ENCODE results near the gene MAGED2.
"Not testable (repeated sequence)": the region's sequence is repeated elsewhere in the genome, so short reads cannot be mapped to it uniquely, and the experiment has no call there.

Gene MAGED2

DNA sequence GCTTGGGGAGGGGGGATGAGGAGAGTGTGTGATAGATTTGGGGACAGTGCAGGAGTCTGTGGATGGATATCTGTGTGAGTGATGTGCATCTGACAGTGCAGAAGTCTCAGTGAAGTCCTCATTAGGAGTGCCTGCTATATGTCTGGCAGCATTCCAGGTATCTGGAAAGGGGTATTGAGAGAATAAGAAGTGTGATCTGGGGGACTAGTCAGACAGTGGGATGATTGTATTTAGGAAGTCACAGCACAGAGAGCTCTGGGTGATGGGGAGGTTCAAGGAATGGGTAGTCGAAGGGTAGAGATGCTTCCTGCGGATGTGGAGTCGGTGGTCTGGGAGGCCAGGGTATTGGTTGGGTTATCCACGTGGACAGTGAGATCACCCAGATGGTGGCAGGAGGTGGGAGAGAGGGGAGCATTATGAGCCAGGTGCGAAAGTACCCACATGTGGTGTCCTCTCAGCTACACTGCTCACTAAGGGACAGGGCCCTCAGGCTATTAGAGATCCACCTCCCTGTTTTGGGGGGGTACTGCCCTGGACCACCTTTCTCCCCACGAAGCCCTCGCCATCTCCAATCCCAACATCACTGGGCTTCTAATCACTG is 9.8 kb downstream of the MAGED2 start:
- Histone ChIP-seq H3K4me3 (no peak overlapping the region), H3K27ac (no peak overlapping the region)

DNA sequence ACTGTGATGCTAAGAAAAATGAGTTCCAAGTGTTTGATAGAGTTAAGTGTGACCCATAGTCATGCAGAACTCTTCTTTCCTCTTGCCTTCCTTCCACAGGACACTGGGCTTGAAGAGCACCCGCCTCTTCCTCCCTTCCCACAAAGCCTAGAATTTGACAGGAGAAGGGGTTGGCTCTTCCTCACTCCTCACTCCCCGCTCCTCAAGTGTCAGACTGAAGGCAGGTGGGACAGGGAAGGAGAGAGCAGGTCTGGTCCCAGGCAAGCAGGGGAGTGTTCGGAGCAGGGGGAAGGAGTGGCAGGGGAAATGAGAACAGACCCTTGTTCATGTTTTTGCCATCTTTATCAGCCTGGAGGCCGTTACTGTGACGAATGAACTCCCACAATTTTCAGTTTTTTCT is 10.7 kb downstream of the MAGED2 start:
- H3K27ac ChIP-seq, result no peak overlapping the region
- no peak overlapping the region for H3K4me3 ChIP-seq

DNA sequence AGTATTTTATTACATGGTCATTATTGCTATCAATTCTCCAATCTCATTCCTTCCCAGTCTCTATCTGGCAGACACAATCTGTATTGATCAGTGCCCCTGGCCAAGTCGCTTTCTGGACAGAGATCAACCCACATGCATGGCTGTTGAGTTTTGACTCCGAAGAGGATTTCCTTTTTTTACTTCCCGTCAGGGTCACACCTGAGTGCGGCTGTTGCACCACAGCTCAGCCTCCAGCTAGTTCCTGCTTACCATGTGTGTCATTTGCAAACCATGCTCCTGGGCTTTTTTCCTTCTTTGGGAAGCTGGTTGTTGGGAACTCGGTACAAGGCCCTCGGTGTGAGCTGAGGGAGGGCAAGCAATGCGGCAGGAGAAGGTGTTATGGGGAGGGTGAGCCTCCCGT is 11.7 kb downstream of the MAGED2 start:
- H3K4me3 ChIP-seq, result no peak overlapping the region
- H3K27ac ChIP-seq, result no peak overlapping the region

DNA sequence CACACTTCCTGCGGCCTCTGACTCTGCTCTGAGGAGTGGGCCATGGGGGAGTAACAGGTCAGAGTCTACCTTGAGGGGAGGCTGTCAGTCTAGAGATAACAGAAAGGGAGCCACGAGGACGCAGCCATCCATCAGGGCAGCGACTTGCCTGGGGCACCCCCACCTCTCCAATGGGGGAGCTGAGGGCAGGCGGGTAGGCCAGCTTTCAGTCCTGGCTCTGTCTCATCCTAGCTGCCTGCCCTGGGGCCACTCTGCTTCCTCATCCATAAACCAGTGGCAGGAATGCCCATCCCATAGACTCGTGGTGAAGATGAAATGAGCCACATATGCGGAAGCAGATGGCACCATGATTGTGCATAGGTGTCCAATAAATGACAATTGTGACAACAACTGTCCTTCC is 13.2 kb downstream of the MAGED2 start:
- no peak overlapping the region for H3K27ac ChIP-seq

DNA sequence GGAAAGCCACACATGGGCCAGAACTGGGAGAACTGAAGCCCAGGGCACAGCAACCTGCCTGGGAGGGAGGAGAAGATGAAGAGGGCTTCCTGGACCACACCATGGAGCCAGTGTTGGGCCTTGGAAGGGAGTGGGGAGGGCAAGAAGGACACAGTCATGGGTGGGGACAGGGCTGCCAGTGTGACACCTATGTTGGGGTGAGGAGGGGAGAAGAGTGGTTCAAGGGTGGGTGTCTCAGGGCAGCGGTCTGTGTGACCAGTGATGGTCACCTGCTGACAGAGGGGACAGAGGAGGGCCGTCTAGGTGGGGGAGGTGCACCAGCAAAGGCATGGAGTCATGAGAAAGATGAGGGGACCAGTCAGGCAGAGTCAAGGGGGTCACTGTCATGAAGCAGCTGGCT is 13.8 kb downstream of the MAGED2 start:
- Histone ChIP-seq H3K27ac (no peak overlapping the region), H3K4me3 (no peak overlapping the region)

More for the DNA sequence above, 13.2 kb downstream of the MAGED2 start:
- no peak overlapping the region for H3K4me3 ChIP-seq

DNA sequence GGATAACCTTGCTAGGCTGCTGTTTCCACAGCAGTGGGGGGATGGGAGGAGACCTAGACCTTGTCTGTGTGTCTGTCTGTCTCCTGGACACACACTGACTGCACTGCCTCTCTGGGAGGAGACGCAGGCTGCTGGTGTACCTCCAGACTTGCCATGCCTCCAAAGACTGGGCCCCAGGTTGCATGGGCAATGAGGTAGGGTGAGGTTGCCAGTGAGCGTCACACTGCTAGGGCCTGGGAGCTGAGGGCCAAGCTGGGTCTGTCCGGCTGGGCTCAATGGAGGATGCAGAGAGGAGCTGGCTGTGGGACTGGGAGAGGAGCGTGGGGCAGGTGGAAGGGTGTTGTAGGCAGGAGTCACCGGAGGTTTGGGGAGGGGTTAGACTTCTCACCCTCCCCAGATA is 16.6 kb downstream of the MAGED2 start:
- no peak overlapping the region for H3K4me3 ChIP-seq
- no peak overlapping the region for H3K27ac ChIP-seq

DNA sequence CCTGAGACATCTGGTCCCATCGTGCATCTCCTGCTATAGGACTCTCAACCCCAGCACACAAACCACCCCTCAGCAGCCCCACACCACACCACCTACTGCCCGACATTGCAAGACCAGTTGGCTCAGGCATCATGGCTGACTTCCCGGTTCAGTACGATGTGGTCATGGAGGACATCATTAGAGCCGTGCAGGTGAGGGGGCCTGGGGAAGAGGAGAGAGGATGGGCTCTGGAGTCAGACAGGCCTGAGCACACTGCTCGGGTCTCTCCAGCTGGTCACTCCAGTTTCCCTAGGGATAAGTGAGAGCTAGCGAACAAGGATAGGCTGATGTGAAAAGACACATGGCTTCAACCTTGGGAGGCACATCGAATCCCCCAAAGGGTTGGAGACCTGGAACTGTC is 17.2 kb downstream of the MAGED2 start:
- H3K4me3 ChIP-seq, result no peak overlapping the region
- H3K27ac ChIP-seq, result no peak overlapping the region

DNA sequence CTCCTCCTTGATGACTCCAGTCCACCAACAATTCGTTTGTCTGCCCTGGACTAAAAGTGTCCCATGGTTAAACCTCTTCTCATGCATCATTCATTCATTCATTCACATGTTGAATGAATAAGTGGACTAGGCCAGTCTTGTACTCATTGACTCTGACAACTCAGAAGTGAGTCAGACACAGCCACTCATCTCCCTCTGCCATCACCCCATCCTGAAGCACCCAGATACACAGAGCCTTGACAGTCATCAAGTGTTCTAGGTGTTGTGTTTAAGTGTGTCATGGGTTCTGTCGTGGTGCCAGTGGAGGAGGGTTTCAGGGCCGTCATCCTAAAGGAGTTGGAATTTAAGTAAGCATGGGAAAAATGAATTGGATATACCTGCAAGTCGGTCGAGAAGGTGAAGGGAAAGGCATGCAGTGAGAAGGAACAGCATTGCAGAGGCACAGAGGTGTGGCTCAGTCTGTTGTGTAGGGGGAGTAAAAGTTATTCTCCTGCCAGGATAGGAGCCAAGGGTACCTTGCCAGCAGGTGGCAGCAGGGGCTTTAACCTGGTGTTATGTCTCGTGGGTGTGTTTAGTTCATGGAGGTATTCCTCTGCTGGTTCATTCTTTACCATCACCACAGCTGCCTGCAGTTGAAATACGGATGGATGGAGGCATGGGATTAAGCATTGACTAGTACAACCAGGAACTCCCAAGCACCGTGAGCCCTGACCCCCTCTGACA is 18.3 kb downstream of the MAGED2 start:
- H3K27ac ChIP-seq, result no peak overlapping the region
- H3K4me3 ChIP-seq, result no peak overlapping the region

DNA sequence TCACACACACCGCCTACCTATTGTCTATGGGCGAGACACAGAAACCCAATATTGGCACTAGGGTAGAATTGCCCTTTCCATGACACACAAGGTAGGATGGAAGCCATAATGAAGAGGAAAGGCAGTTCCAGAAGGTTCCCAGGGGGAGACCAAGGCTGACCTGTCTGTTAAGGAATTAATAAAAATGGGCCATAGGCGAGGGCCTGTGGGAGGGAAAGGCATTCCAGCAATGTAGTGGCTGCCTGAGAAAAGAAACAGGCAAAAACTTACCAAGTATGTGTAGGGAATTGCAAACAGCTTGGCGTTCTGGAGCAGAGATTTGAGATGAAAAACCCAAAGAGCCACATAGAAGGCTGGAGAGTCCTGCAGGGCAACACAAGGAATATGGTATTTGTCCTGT is 19.1 kb downstream of the MAGED2 start:
- H3K4me3 ChIP-seq, result no peak overlapping the region

DNA sequence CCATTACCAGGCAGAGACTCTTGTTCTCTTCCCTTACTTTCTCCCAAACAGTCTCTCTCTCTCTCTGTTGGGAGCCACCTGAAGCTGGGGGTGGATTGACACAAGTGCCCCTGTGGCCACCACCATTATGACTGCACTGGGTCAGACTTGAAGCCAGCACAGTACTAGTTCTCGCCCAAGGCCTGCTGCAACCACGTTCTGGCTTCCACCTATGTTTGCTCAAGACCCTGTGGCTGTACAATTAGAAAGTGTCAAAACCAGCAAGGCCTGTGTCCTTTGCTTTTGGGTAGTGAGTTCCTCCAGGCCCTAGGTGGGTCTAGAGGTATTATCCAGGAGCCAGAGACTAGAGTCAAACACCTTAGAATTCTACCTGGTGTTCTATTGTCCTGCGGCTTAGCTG is 31.0 kb downstream of the MAGED2 start:
- Histone ChIP-seq H3K27ac (no peak overlapping the region), H3K4me3 (no peak overlapping the region)

More for the DNA sequence above, 19.1 kb downstream of the MAGED2 start:
- H3K27ac ChIP-seq, result no peak overlapping the region

DNA sequence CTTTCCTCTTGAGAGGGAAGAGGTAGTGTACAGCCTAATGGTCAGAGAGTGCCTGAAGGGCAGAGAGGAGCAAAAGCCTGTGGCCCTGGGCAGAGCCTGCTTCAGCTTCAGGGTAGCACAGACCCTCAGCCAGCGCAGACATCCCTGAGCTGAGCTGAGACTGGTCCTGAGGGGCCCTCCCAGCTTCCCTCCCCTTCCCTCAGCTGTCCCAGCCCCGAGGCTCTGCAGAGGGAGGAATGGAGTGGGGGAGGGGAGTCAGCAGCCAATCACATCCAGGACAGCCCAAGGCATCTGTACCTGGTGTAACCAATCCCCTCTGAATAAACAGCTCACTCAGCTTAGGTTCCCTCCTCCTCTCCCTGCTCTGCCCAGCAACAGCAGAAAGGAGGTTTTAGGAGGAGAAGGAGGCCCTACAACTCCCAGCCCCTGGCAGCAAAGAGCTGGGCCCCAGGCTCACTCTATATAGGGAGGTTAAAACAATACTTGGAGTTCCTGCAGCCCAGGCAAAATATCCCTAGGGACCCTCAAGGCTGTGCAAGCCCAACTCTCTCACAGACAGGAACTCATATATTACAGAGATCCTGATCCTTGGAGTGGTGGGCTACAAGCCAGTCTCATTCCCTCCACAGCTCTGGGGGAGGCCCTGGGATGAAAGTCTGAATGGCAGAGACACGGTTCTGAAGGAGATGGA is 33.8 kb downstream of the MAGED2 start:
- not testable (repeated sequence) for H3K27ac ChIP-seq, H3K4me3 ChIP-seq

DNA sequence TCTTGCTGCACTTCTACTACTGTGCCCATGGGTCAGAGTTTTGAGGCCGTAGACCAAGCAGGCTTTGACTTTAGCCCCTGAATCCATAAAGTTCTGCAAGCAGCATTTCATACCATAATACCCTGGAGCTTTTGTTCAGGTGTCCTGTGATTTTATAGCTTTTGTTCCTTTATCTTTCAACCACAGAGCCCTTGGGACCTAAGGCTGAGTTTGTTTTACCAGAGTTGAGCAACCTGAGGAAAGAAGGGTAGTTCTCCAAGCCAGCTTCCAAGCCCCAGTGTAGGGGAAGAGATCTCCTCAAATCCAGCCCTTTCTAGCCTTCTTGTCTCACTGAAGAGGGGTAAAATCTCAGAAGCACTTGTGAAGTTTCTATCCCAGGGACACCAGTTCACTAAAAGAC is 35.1 kb downstream of the MAGED2 start:
- Histone ChIP-seq H3K27ac (no peak overlapping the region), H3K4me3 (no peak overlapping the region)

DNA sequence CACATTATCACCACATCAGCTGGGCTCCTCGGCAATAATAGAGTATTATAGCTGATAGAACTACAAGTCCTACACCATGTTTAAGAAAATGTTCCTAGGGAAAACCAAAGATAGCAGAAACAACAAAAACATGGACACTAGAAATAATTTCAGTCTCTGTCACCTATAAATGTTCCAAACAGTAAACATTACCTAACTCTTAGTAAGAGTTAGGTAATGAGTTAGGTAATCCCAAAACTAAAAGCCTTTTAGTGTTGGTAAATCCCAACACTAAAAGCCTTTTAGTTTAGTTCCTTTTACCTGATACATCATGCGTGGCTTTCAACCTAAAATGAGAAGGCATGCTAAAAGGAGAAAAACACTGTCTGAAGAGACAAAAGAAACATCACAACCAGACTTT is 35.5 kb downstream of the MAGED2 start:
- Histone ChIP-seq H3K27ac (no peak overlapping the region), H3K4me3 (no peak overlapping the region)

DNA sequence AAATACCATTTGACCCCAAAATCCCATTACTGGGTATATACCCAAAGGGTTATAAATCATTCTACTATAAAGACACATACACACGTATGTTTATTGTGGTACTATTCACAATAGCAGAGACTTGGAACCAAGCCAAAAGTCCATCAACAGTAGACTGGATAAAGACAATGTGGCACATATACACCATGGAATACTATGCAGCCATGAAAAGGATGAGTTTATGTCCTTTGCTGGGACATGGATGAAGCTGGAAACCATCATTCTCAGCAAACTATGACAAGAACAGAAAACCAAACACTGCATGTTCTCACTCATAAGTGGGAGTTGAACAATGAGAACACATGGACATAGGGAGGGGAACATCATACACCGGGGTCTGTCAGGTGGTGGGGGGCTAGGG is 40.2 kb downstream of the MAGED2 start:
- not testable (repeated sequence) for H3K4me3 ChIP-seq

DNA sequence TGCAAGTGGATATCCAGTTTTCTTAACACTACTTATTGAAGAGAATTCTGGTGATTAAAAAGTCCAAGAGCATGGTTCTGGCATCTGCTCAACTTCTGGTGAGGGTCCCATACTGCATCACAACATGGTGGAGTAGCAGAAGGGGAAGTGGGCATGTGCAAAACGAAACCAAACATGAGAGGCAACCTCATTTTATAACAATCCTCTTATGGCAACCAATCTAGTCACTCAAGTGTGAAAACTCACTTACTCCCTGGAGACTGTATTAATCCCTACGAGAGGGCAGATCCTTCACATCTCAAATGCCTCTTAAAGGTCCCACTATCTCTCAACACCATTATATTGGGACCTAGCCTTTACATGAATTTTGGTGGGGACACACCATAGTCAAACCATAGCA is 57.7 kb downstream of the MAGED2 start:
- Histone ChIP-seq H3K4me3 (no peak overlapping the region), H3K27ac (no peak overlapping the region)

More for the DNA sequence above, 40.2 kb downstream of the MAGED2 start:
- H3K27ac ChIP-seq, result not testable (repeated sequence)

All from skin epidermis (tissue), 12 donors.